Endothelial cell of umbilical vein (primary cell): ENCODE measurements around the gene FCSK. TPM values are rescaled to one million over a fixed set of nuclear protein-coding genes. Genes with fewer than 3 reads are reported as not detected.

Experiments
- BruUV-seq: library from RNA; stranded (reverse); fragments of 400-500 nt; replicated peaks from 2 replicates; lab custom pipeline; 2021; lab: Mats Ljungman, UMichigan
- CTCF ChIA-PET: fragments of 300-600, 350-600 bp; sonication (Branson Sonifier 250); formaldehyde crosslinking; loops from one replicate; lab custom pipeline; 2021; ENCODE audit warnings: antibody characterized with exemption, inconsistent platforms; lab: Charles Lee
- POLR2A ChIA-PET: fragments of 300-600, 350-600 bp; sonication (Branson Sonifier 250); formaldehyde crosslinking; loops from one replicate; lab custom pipeline; 2021; ENCODE audit warnings: antibody characterized with exemption, inconsistent platforms; lab: Charles Lee
- DNase-seq: peaks from one replicate; pipeline ENCODE4 v3.0.0-alpha.2; 2011; ENCODE audit warnings: low read depth, low spot score
- FAIRE-seq: peaks from 2 replicates; lab custom pipeline; 2011; peaks lifted over from hg19 to GRCh38; lab: Jason Lieb, UNC
- H2AFZ ChIP-seq: 2 replicates; pipeline ENCODE4 v1.6.0; 2012; ENCODE audit warnings: low read depth, low read length, control low read depth, inconsistent platforms
- H3K27ac ChIP-seq: 2 replicates; pipeline ENCODE4 v1.5.1; 2011; ENCODE audit warnings: low read depth, mild to moderate bottlenecking, control low read depth, low read length, moderate library complexity; ENCODE audit not compliant: insufficient read depth
- H3K27me3 ChIP-seq, 2 experiments: 2 replicates each; pipeline versions ENCODE4 v1.6.0 to v1.6.1; 2011; ENCODE audit warnings: low read length in 2 of 2, mixed read lengths in 1 of 2; ENCODE audit not compliant: control insufficient read depth in 2 of 2, insufficient read depth in 2 of 2
- H3K36me3 ChIP-seq, 2 experiments: 2 replicates in 1 of 2; 3 replicates in 1 of 2; pipeline ENCODE4 v1.5.1; 2011; ENCODE audit warnings: low read length in 2 of 2, mild to moderate bottlenecking in 1 of 2, moderate library complexity in 1 of 2; ENCODE audit not compliant: control insufficient read depth in 2 of 2, insufficient read depth in 2 of 2; ENCODE audit errors: extremely low read depth in 1 of 2
- H3K4me1 ChIP-seq: 3 replicates; pipeline ENCODE4 v1.5.1; 2011; ENCODE audit warnings: mild to moderate bottlenecking, low read length; ENCODE audit not compliant: control insufficient read depth, insufficient read depth; ENCODE audit errors: extremely low read depth
- H3K4me2 ChIP-seq: 2 replicates; pipeline ENCODE4 v1.6.1; 2011; ENCODE audit warnings: low read length, control low read depth, mixed read lengths; ENCODE audit not compliant: insufficient read depth
- H3K4me3 ChIP-seq, 3 experiments: fragments of 200-600 bp in 1 of 3; sonication (generic), shearing (Covaris generic) in 1 of 3; replicated peaks in 1 of 3; 2 replicates each; pipeline ENCODE4 v1.5.1; 2011 to 2016; ENCODE audit warnings: control low read depth in 3 of 3, low read length in 3 of 3, mild to moderate bottlenecking in 2 of 3, inconsistent platforms in 1 of 3, low read depth in 1 of 3, moderate library complexity in 1 of 3; ENCODE audit not compliant: insufficient read depth in 1 of 3
- H3K79me2 ChIP-seq: 2 replicates; pipeline ENCODE4 v1.6.0; 2012; ENCODE audit warnings: low read length, inconsistent platforms; ENCODE audit not compliant: control insufficient read depth, insufficient read depth
- H3K9ac ChIP-seq: replicated peaks from 2 replicates; pipeline ENCODE3; 2011; ENCODE audit warnings: low read length, control low read depth; ENCODE audit not compliant: insufficient read depth; ENCODE audit errors: extremely low read depth
- H3K9me1 ChIP-seq: replicated peaks from 3 replicates; pipeline ENCODE4 v1.6.0; 2011; ENCODE audit warnings: mild to moderate bottlenecking, low read length; ENCODE audit not compliant: control insufficient read depth, insufficient read depth; ENCODE audit errors: extremely low read depth
- H3K9me3 ChIP-seq: replicated peaks from 2 replicates; pipeline ENCODE4 v1.5.1; 2012; ENCODE audit warnings: low read length, inconsistent platforms; ENCODE audit not compliant: control insufficient read depth, insufficient read depth
- H4K20me1 ChIP-seq: replicated peaks from 2 replicates; pipeline ENCODE3; 2011; ENCODE audit warnings: mild to moderate bottlenecking, low read length; ENCODE audit not compliant: control insufficient read depth, insufficient read depth; ENCODE audit errors: extremely low read depth
- CTCF ChIP-seq, 2 donors: IDR thresholded peaks; 1 replicate in 1 of 2; 2 replicates in 1 of 2; pipeline ENCODE4 v1.5.1; 2011; ENCODE audit warnings: low read length in 2 of 2, mild to moderate bottlenecking in 2 of 2, moderate library complexity in 2 of 2, control low read depth in 1 of 2, inconsistent platforms in 1 of 2, low read depth in 1 of 2; ENCODE audit not compliant: insufficient read depth in 1 of 2; ENCODE audit errors: extremely low read depth in 1 of 2
- EZH2 ChIP-seq: IDR thresholded peaks from 2 replicates; pipeline ENCODE4 v1.6.1; 2012; ENCODE audit warnings: borderline replicate concordance, low read depth, mild to moderate bottlenecking, moderate library complexity, low read length, inconsistent platforms; ENCODE audit not compliant: severe bottlenecking
- FOS ChIP-seq: IDR thresholded peaks from 2 replicates; pipeline ENCODE4 v1.6.1; 2011; ENCODE audit warnings: mild to moderate bottlenecking, low read length, moderate library complexity, borderline replicate concordance; ENCODE audit not compliant: insufficient read depth
- GATA2 ChIP-seq: IDR thresholded peaks from 2 replicates; pipeline ENCODE4 v1.7.0; 2011; ENCODE audit warnings: low read depth, mild to moderate bottlenecking, moderate library complexity, mixed read lengths, low read length; ENCODE audit not compliant: insufficient read length, insufficient read depth
- JUN ChIP-seq: IDR thresholded peaks from 2 replicates; pipeline ENCODE4 v1.6.1; 2011; ENCODE audit warnings: borderline replicate concordance, low read depth; ENCODE audit not compliant: insufficient read length, insufficient read depth
- MAX ChIP-seq: IDR thresholded peaks from 2 replicates; pipeline ENCODE4 v1.6.1; 2011; ENCODE audit not compliant: insufficient read depth, insufficient read length
- MYC ChIP-seq: IDR thresholded peaks from one replicate; pipeline ENCODE4 v1.6.1; 2011; ENCODE audit warnings: mild to moderate bottlenecking, low read depth, low read length
- POLR2A ChIP-seq: IDR thresholded peaks from 2 replicates; pipeline ENCODE4 v1.6.1; 2012; ENCODE audit warnings: low read depth, mild to moderate bottlenecking, control low read depth, low read length
- POLR2AphosphoS5 ChIP-seq: IDR thresholded peaks from 2 replicates; pipeline ENCODE4 v1.6.1; 2012; ENCODE audit warnings: low read depth, mild to moderate bottlenecking, control low read depth, low read length, moderate library complexity; ENCODE audit not compliant: insufficient read depth
- dilution Hi-C: fragments of 300-500 bp; cut with MboI; formaldehyde crosslinking; loops from one replicate; pipeline ENCODE4 v1.15.0; 2019; ENCODE audit warnings: low sequenced_read_pairs; ENCODE audit not compliant: extremely low pct_ligation_motif_present
- intact Hi-C: fragments of 100-400 bp; cut with micrococcal nuclease; formaldehyde crosslinking; loops from one replicate; pipeline ENCODE4 v1.10.0; 2022
- polyA plus RNA-seq, 4 experiments: library from polyadenylated mRNA; depleted of rRNA in 3 of 4; stranded (reverse) in 3 of 4; unstranded in 1 of 4; fragments of >200 nt; gene quantifications; 2 replicates each; pipeline versions ENCODE4 v1.2.1 to v1.2.3, GENCODE V29; 2011 to 2012; ENCODE audit warnings: missing spikeins in 1 of 4
- total RNA-seq: library from RNA; stranded (reverse); gene quantifications from 2 replicates; pipeline ENCODE4 v1.2.3, GENCODE V29; 2021

FCSK gene
- total and polyA plus RNA-seq, 2 donors (not counting 3 experiments of a cell fraction or from before 2014, with no cell fraction given): 12.4 to 18.0 TPM

- H3K27ac ChIP-seq: no peak overlapping the region
- no peaks in the 10 kb centered on the region for H3K27me3 ChIP-seq
- no peaks in the 10 kb centered on the region for H3K4me1 ChIP-seq
- no peaks in the 10 kb centered on the region for H3K9me3 ChIP-seq
- ChIA-PET POLR2A (interaction anchor here (0.7 kb wide), 1 partner anchor 265 kb away, joined by 3 read pairs; no protein-coding TSS in a partner anchor), CTCF (interaction anchor here (1.0 to 2.6 kb wide), 2 partner anchors 13 to 126 kb away, joined by 3 to 8 read pairs; no protein-coding TSS in a partner anchor)
- H3K36me3 ChIP-seq: peaks cover 4 to 29% of the 10 kb centered on the region in 2 experiments
- TF ChIP-seq FOS (no peak), GATA2 (no peak), EZH2 (no peak), POLR2A (no peak), CTCF (IDR thresholded peaks at IDR 0.05; ENCODE audit: extremely low read depth in 1 of 2, insufficient read depth in 1 of 2, low read depth in 1 of 2, low read length in 2 of 2) (no peak), JUN (no peak), POLR2AphosphoS5 (no peak), MAX (no peak), MYC (no peak)
- no peaks in the 10 kb centered on the region for H3K79me2 ChIP-seq
- DNase-seq: no peak
- H3K4me3 ChIP-seq: no peak overlapping the region
- FAIRE-seq: no peak
- no peak overlapping the region for H3K4me2 ChIP-seq
- BruUV-seq: no TSS peak
- no peaks in the 10 kb centered on the region for H4K20me1 ChIP-seq
- intact Hi-C loops (no loop called here), dilution Hi-C loops (no loop called here)
- H2AFZ ChIP-seq: no peak overlapping the region
- H3K9me1 ChIP-seq: no peaks in the 10 kb centered on the region
- H3K9ac ChIP-seq: no peak overlapping the region
Observed at GRCh38 chr16:70495425-70496182, 41.2 kb downstream of the FCSK start.
